Left renal pelvis (tissue), 4 donors: ENCODE data around the gene CLIC1. TPM values are rescaled to one million over a fixed set of nuclear protein-coding genes. Genes with fewer than 3 reads are reported as not detected.
"Not testable (repeated sequence)": the region's sequence is repeated elsewhere in the genome, so short reads cannot be mapped to it uniquely, and the experiment has no call there.

ENCODE experiments used
- DNase-seq, 4 donors: peaks; one replicate each; pipeline ENCODE4 v3.0.0-alpha.2; 2013; ENCODE audit warnings: low read depth in 4 of 4, low spot score in 3 of 4
- polyA plus RNA-seq, 4 donors: library from polyadenylated mRNA; unstranded; fragments of 120-200 nt; gene quantifications; one replicate each; pipeline ENCODE4 v1.2.1, GENCODE V29; 2013; ENCODE audit not compliant: insufficient read length in 4 of 4

Gene CLIC1
- polyA plus RNA-seq, 4 donors: 201 to 309 (median 278) TPM

DNA sequence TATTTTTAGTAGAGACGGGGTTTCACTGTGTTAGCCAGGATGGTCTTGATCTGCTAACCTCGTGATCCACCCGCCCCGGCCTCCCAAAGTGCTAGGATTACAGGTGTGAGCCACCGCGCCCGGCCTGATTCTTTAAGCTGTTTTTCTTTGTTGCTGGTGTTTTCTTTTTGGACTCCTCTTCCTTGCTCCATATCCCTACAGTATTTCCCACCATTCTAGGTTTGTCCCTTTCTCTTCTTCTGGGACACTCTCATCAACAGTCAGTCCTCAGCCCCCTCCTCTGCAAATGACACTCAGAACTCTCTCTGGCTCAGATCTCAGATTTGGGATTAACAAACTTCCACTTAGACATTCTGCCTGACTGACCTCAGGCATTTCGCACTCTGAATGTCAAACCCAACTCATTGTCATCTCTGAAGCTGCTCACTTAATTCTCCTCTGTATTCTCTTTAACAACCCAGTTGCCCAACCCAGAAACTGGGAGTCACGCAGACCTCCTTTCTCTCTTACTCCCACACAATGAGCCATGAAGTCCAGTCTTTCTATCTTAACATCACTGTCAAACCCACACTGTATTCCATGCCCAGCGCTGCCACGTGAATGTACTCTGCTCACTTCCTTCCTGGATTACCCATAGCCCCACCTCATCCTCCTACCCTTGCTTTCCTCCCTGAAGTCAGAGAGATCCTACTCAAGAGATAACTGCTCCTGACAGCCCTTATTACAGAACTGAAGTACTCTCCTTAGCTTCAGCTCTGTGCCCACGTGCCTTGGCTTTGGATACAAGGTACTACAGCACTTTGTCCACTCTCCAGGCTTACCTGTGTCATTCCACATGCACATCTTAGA is 10.6 kb downstream of the CLIC1 start:
- DNase-seq: no peak

DNA sequence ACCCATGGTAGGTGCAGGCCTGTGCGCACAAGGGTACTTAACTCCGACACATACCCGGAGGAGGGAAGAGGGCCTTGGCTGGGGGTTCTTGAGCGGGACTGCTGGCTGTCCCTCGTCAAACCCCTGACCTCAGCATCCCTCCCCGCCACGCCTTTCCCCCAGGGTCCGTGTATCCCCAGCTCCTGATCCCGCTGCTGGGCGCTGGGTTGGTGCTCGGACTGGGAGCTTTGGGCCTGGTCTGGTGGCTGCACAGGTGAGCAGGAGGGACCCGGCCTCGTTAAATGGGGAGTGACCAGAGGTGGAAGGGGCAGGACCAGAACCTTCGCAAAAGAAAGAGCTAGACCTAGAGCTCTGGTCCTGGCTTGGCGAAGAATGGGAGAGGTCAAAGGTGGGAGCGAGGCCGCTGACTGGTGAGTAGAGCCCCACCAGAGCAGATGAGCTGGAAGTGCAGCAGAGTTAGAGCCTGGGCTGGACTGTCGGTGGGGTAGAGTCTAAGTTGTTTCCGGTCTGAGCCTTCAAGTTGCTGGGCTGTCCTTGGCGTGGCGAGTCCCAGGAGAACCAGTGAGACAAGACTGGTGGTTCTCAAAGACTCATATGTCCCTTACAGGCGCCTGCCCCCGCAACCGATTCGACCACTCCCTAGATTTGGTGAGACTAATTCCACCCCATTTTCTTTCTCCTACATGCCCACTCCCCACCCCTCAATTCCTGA is 12.2 kb downstream of the CLIC1 start:
- DNase-seq: no peak

DNA sequence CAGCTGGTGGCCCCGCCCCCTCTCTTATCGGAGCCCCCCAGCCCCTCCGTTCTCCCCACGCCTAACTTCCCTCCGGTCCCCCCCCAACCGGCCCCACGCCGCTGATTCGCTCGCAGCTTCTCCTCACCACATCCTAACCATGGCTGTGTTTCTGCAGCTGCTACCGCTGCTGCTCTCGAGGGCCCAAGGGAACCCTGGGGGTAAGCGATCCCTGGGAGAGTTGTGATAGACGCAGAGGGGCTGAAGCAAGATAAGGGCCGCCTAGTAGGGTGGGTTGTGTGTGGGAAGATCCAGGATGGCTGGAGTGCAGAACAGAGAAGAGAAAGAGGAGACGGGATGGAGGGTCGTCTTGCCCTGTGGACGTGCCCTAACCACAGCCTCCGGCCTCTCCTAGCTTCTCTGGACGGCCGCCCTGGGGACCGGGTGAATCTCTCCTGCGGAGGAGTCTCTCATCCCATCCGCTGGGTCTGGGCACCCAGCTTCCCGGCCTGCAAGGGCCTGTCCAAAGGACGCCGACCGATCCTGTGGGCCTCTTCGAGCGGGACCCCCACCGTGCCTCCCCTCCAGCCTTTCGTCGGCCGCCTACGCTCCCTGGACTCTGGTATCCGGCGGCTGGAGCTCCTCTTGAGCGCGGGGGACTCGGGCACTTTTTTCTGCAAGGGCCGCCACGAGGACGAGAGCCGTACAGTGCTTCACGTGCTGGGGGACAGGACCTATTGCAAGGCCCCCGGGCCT is 12.9 kb downstream of the CLIC1 start, which contains the start of gene MPIG6B:
Gene MPIG6B, plus strand, starts transcription at position 129 of the 735 bp plus-strand sequence. Its CDS starts 11 bp downstream, at position 140.
- no peak for DNase-seq

DNA sequence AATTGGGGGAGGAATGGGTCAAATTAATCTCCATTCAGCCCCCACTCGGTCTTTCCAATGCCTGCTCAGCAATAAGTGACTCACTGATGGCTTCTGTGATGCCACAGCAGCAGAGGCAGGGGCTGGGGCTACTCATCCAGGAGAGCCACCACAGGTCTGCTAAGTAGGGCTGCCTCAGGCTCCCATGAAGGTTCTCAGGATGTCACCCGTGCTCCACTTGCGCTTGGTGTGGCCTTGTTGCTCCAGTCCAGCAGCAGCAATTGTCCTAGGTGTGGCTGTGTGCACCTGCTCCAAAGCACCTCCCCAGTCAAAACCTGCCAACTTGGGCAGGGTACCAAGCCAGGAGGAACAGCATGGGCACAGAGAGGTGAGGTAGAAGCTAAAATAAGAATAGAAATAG is 14.2 kb downstream of the CLIC1 start:
- DNase-seq: no peak

DNA sequence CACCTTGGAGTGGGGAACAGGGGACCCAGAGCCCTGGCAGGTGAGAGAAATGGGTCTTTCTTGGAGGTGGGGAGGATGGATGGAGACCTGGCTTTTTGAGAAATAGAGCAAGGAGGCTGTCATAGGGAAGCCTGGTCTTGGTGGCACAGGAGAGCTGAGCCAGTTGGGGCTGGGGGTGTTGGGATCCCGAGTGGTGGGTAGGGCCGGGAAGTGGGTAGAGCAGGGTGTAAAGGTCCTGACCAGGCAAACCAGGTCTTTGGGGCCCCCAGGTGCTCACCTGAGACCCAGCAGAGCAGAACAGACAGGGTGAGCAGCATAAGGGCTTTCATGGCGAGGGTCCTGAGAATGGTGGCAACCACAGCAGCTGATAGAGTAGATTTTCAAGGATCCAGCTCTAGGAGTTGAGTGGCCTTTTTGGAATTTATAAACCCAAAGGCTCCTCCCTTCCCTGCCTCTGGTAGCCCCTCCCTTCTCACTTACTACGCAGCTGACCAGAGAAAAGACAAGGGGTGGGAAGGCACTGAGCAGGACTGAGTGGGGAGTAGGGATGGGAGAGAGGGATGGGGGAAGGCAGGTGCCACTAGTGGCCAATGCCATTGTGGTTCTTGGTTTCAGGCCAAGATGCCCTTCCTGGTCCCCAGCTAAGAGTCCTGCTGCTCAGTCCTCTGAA is 14.8 kb downstream of the CLIC1 start, which contains the start of gene LY6G6C:
Gene LY6G6C, minus strand, starts transcription at position 396 of the 670 bp plus-strand sequence. Its CDS starts 67 bp downstream, at position 329.
- no peak for DNase-seq

DNA sequence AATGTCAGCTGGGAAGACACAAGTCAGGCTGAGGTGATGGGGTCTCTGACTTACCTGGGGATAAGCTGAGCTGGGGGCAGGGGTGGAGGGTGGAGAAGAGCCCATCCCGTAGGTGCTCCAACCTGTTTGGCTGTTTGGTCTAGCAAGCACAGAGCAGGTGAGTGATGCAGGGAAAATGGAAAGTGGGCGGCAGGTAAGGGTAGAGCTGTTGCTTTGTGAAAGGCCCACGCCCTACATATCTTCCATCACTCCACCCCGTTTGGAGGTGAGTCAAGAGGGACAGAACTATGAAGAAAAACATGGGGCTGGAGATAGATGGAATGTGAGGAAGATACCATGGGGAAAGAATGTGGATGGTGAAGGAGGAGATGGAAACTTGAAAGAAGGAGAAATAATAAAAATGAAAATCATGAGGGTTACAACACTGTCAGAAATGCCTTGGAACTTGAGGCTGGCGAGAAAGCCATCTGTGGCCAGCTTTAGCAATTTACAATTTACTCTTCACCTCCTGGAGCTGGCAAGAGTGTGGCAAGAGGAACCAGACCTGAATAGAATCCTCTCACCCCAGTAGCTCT is 16.0 kb downstream of the CLIC1 start:
- no peak for DNase-seq

DNA sequence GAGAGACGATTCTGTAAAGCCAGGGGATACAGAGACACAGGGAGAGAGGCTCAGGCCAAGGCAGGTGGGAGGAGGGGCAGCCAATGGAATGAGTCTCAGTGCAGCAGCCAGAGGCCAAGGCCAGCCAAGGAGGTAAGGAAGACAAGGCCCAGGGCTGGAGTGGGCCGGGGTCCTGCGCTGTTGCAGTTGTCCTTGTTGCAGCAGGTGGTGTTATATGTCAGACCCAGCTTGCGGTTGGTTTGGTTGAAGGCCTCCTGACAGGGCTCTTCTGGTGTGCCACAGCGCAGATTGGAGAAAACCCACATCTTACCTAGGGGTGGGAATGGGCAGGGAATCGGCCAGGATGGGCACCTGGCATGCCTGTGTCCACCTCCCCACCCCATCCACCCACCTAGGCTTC is 17.3 kb downstream of the CLIC1 start:
- DNase-seq: no peak

DNA sequence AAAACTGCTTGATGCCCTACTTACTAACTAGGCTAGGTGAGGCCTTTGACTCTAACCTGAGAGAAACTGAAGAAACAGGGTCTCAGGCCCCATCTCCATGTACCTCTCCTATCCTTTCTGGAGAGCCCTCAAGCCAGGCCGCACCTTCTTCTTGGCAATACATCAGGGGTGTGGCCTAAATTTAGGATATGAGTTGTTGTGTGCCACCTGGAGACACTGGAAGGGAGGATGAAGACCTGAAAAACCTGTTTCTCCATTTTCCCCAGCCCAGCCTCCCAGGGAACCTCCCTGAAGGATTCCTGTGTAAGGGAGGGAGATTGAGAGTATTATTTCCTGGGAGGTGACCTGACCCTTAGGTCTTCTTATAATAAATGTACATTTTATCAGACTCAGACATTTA is 18.1 kb downstream of the CLIC1 start:
- no peak for DNase-seq

DNA sequence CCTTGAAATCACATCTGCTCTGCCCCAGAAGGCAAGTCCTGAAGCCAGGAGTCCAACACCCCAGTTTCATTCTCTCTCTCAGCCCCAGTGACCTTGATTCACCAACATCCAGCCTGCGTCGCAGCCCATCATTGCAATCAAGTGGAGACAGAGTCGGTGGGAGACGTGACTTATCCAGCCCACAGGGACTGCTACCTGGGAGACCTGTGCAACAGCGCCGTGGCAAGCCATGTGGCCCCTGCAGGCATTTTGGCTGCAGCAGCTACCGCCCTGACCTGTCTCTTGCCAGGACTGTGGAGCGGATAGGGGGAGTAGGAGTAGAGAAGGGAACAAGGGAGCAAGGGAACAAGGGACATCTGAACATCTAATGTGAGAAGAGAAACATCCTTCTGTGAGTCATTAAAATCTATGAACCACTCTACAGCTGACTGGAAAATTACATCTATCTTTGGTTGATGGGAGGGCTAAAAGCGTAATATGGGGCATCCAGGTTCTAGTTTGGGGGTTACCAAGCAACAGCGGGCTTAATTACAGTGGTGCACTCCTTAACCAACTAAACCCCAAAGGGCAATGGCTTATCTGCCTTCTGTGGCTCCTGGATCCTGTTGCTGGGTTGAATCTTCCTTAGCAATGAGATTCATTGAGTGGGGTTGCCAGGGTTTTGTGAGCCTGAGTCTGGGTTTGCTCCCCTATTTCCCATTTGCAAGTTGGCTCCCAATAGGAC is 18.7 kb downstream of the CLIC1 start:
- DNase-seq: no peak

DNA sequence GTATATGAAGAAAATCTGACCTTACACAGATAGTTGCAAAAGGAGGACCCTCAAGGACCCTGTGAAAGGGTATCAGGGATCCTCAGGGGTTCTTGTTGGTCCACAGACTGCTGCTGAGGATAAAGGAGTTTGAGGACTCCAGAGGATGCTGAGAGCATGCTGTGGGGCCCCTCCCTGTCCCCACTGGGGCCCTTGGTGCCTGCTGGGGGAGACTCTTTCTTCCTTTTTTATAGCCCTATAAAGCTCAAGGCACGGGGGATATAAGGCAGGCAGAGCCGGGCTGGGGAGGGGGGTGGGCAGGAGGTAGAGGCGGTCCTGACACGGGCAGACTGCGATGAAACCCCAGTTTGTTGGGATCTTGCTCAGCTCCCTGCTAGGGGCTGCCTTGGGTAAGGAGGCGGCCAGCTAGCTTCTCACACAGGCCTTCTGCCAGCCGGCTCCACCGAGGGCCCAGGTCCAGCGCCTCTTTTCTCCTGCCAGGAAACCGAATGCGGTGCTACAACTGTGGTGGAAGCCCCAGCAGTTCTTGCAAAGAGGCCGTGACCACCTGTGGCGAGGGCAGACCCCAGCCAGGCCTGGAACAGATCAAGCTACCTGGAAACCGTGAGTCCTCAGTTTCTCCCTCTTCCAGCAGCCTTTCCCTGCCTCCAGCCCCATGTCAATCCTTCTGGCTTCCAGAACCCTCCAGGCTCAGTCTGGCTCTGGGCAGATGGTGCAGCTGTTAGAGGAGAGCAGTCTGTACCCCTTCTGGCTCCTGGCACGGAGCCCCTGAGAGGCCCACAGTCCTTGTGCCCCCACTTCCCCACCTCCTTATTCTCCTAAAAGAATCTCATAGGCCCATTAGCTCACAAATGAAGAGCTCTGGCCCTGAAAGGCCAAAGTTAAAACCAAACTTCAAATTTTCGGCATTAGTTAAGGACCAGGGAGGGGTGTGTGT is 21.0 kb downstream of the CLIC1 start, which contains the start of gene LY6G6D:
Gene LY6G6D, plus strand, starts transcription at position 327 of the 937 bp plus-strand sequence. Its CDS starts 8 bp downstream, at position 335.
- no peak for DNase-seq

DNA sequence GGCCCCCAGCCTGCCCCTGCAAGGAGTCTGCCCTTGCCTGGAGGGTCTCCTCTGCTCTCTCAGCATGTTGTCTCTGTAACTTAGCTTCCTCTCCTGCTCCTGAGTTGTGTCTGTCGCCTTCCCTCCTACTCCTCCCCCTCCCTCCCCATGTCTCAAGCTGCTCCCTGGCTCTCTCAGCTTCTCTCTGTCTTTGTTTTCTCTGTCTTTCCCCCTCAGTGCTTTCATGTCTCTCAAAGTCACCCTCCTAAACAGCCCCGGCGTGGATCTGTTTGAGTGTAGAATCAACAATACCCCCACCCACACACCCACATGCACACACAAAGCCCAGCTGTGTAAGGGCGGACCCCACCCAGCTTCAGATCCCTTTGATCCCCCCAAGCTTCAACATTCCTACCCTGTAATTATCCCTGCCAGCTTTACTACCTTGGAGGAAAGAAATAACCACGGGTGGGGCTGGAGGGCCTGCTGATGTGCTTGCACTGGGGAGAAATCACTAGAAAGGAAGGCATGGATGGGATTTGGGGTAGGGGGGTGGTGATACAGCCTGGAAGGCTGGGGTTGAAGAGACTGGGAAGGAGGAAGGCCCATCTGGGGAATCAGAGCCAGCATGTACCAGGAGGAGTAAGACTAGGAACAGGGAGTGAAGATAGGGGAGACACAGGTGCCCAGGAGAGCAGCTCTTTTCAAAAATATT is 22.2 kb downstream of the CLIC1 start:
- no peak for DNase-seq

DNA sequence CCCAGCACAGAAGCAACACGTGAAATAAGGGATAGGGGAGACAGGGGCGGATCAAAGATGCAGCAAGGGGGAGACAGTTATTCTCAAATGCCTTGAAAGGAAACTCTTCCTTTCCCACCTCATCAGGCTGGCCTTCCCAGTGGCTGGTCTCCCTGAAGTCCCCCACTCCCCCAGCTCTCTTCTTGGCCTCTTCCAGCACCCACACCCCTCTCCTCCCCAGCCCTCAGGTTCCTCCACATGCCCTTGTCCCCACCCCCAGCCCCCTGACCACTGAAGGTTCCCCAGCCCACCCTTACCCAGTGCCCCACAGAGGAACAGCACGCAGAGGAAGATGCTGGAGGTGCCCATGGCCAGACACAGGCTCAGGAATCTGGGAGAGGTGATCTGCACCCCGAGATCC is 22.9 kb downstream of the CLIC1 start:
- DNase-seq: no peak

DNA sequence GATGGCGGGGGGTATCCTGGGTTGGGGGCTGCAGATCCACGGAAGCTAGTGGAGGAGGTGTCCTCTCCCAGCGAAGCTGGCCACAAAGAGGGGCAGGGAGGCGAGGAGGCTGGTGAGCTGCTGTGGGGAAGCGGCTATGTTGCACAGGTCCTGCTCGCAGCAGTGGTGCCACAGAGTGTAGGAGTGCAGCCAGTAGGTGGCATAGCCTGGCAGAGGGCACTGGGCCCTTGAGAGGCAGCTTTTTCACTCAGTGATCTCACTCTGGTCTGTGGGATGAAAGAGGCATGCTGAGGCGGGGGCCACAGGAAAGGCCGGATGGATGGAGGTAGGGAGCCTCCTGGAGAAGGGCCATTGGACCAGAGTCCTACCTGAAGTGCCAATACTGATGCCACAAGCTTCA is 24.0 kb downstream of the CLIC1 start:
- DNase-seq: no peak

DNA sequence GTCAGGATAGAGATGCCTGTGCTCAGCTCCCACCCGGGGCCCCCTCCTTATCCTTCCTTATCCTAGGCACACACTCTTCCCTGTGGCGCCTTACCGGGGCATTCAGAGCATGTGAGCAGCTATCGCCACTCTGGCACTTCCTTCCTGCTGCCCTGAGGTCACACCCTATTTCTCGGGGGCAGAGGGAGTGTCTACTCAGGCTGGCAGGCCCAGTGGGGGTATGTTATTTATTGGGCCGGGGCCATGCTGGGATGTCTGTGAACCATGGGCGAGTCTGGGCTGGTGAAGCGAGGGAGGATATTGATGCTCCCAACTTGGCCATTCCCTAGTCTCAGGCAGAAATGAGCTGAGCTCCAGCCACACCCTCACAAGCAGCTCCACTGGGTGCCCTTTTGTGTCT is 25.1 kb downstream of the CLIC1 start:
- no peak for DNase-seq

DNA sequence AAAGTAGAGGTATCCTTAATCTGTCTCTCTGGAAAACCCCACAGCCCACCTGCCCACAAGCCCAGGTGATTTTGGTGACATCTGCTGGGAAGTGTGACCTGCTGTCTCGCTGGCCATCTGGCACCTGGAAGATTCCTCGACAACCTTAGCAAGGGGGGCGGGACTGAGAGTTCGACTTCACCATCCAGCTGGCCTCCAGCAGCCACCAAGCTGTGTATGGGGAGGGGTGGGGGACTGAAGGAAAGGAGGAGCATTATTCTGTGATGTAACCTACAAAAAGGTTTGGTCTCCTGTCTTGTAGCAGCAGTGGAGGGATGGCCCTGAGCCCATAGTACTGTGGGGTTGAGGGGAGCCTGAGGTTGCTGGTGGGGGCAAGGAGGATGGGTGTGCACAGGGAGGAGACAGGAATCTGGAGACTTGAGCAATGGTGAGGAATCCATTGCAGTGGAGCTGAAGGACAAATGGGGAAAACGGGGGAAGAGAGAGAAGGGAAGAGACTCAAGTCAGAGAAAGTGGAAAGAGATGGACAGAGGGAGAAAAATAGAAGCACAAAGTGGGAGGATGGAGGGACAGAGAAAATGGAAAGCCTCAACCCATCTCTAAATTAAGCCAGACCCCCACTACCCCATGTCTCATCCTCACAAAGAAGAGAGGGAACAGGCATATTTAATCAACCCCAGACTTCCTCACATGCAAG is 25.7 kb downstream of the CLIC1 start:
- no peak for DNase-seq

DNA sequence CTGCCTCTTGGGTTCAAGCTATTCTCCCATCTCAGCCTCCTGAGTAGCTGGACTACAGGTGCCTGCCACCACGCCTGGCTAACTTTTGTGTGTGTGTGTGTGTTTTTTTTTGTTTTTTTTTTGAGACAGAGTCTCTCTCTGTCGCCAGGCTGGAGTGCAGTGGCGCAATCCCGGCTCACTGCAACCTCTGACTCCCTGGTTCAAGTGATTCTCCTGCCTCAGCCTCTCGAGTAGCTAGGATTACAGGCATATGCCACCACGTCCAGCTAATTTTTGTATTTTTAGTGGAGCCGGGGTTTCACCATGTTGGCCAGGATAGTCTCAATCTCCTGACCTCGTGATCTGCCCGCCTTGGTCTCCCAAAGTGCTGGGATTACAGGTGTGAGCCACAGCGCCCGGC is 27.2 kb downstream of the CLIC1 start:
- not testable (repeated sequence) for DNase-seq

DNA sequence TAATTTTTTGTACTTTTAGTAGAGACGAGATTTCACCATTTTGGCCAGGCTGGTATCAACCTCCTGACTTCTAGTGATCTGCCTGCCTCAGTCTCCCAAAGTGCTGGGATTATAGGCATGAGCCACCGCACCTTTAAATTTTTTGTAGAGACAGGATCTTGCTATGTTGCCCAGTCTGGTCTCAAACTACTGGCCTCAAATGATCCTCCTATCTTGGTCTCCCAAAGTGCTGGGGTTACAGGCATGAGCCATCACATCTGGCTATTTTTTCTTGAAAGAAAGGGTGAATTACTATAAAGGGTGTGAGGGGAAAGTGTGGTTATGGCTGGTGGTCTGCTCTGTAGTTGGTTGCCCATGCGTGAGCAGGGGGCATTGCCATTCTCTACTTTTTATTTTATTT is 28.1 kb downstream of the CLIC1 start:
- no peak for DNase-seq
